GM19463 (cell line): ENCODE measurements around the gene MAN1B1.
"Not testable (repeated sequence)": the region's sequence is repeated elsewhere in the genome, so short reads cannot be mapped to it uniquely, and the experiment has no call there.

Source experiments
- ATAC-seq: cut with Tn5 transposase; IDR thresholded peaks from one replicate; pipeline ENCODE4 v1.9.1; 2021; ENCODE audit warnings: mild to moderate bottlenecking, moderate library complexity; ENCODE audit not compliant: unreplicated experiment

The MAN1B1 gene

GRCh38 chr9:137052293-137052692, 34.5 kb upstream of the MAN1B1 start:
- no peak for ATAC-seq

- ATAC-seq = no peak
Measured at GRCh38 chr9:137052998-137053943, 33.5 kb upstream of the MAN1B1 start.

DNA sequence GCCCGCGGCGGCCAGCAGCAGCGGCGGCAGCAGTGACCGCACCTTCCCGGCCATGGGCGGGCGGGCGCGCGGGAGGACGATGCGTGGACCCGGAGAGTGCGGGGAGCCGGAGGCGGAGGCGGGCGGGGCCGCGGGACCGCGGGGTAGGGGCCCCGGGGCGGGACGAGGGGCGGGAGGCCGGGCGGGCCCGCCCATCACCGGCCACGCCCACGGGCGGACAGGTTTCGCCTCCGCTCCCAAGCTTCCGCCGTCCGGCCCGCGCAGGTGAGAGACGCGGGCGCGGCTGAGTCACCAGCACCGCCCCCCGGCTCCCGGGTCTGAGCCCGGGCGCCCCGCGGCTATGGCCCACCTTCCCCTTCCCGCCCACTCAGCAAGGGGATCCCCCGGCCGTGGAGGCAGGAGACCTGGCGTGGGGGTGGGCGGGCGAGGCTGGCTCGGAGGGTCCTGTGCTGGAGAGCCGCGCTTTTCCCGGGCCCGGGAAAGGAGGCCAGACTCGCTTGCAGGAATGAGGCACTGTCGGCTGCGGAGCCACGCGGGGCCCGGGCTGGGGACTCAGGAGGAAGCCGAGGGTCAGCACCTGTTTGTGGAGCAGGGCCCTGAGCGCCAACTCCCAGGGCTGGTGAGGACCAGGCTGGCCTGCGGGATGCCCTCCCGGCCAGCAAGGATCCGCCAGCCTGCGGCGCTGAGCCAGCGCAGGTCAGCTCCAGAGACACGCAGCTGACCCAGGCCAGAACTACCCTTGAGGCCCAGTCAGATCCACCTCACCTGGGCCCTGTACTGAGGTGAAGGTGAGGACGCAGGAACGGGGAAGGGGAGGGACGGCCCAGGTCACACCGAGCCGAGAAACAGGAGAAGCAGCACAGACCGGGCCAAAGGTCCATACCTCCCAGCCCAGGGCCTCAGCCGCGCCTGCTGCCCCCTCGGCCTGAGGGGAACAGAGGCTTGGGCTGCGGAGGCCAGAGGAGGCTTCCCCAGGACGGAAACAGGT, 32.5 kb upstream of the MAN1B1 start, which contains the start of gene ENTPD2:
ENTPD2 (minus strand) TSS at position 118 of the 988 bp plus-strand sequence; CDS start at position 54, 64 bp downstream.
- ATAC-seq = no peak

DNA sequence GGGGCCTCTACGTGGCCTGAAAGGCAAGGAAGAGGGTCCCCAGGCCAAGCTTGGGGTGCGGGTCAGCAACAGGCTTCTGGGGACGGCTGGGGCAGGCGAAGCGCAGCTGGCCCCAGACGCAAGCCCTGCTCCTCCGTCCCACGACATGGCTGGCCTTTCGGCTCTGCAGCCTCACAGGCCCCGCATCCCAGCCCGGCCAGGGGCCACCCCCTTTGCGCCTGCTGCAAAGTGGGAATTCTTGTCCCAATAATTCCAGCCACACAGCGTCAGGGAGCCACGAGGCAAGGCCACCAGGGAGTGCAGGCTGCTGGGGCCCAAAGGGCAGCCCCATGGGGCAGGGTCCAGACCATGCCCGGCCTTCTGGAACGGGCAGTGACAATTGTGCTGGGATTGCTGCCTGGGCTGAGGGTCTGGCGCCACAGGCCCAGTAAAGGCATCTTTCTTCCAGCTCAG, 31.8 kb upstream of the MAN1B1 start:
- ATAC-seq = no peak

DNA sequence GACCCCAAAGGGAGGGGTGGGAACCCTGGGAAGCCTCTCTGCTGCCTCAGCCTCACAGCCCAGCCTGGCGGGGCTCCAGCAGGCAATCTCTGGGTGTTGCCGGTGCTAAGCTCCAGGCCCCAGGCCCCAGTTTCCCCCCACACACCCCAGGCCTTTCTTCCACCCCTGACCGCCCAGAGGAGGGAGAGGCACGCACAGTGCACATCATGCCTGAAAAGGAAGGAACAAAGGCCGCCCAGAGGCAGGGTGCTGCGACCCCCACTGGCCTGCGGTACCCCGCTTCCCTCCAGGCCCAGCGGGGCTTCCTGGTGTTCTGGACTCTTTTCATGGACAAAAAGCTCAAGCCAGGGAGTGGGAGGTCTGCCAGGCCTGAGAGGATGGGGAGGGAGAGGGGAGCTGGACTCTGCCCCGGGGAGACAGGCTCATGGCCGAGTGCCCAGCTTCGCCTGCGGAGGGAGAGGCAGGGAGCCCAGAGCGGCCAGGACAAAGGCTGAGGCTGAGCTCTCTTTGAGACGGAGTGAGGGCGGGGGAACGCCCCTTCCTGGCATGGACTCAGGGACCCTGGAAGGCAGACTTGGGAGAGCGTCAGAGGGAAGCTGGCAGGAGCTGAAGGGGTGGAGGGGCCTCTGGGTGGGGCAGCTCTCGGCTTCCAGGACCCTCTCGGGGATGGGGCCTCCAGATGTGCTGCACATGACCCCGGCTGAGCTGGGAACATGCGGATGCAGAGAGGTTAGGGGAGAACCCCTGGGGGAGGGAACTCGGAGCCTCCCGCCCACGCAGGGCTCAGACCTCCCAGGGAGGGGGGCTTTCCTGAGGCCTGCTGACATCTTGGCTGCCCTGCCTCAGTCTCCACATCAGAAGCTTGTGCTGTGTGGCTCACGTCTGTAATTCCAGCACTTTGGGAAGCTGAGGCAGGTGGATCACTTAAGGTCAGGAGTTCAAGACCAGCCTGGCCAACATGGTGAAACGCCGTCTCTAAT, 31.1 kb upstream of the MAN1B1 start:
- ATAC-seq = no peak

DNA sequence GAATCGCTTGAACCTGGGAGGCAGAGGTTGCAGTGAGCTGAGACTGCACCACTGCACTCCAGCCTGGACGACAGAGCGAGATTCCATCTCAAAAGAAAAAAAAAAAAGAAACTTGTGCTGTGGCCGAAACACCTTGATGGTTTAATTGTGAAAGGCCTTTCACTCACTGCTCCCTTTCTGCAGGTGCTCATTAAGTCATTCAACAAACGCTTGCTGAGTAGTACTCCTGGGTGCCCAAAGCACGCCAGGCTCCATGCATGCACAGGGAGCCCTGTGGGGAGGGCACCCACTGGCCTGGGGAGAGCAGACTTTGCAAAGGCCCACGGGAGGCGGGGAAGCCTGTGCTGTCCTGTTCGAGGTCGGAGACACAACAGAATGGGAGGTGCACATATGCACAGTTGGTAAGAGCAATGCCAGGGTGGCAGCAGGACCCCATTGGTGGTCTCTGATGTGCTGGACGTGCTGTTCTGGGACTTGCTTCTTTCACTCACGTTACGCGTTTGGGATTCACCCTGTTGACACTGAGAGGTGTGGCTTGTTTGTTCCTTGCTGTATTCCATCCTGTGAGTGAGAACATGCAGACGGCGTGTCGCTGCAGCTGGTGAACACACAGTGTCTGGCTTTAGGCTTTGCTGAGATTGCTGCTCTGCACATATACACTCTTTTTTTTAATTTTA, 29.9 kb upstream of the MAN1B1 start:
- ATAC-seq = no peak

DNA sequence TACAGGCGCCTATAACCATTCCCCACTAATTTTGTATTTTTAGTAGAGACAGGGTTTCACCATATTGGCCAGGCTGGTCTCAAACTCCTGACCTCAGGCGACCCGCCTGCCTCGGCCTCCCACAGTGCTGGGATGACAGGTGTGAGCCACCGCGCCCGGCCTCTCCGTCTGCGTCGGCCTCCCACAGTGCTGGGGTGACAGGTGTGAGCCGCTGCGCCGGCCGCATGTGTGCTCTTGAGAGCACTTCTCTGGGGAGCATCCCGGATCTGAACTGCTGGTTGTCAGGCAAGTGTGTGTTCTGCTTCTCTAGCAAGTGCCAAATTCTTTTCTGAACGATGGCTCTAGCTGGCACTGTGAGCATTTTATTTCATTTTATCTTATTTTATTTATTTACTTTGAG, 29.2 kb upstream of the MAN1B1 start:
- no peak for ATAC-seq

DNA sequence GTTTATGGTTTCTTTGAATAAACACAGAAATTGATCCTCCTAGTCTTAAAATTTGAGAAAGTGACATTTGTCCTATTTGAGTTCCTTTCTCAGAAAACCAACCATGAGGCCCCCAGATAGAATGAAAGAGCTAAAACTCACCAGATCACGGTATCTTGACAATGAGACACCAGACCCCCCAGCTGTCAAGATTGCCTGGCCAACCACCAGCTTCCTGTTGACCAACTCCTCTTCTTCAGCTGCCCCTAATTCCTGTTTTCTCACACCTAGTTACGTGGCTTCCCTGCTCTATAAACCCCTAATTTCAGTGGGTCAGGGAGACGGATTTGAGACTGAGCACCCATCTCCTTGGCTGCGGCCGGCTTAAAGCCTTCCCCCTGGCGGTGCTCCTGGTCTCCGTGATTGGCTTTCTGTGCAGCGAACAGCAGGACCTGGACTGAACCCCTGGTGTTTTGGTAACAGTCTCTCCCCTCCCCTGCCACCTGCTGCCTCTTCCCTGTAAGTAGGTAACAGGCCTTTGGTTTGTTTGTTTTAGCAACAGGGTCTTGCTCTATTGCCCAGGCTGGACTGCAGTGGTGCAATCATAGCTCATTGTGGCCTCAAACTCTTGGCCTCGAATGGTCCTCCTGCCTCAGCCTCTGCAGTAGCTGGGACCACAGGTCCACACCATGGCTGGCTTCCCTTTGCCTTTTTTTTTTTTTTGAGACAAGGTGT, 28.1 kb upstream of the MAN1B1 start:
- no peak for ATAC-seq

GRCh38 chr9:137062384-137062783, 24.4 kb upstream of the MAN1B1 start:
- ATAC-seq = no peak

GRCh38 chr9:137062798-137063197, 24.0 kb upstream of the MAN1B1 start:
- ATAC-seq = not testable (repeated sequence)

- no peak for ATAC-seq
Measured at GRCh38 chr9:137063311-137064026, 23.3 kb upstream of the MAN1B1 start.

- ATAC-seq = no peak
Measured at GRCh38 chr9:137064027-137064879, 22.5 kb upstream of the MAN1B1 start.

DNA sequence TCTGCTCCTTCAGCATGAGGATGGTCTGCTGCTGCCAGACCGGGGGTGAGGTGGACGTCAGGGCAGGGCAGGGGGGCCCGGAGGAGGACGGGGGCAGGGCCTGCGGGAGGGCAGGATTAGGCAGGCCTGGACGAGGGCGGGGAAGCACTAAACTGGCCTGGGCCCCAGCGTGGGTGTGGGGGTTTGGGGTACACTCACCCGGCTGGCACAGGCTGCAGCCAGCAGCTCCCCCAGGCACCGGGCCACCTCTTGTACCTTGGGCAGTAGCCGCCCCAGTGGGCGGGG, 22.0 kb upstream of the MAN1B1 start:
- no peak for ATAC-seq

- ATAC-seq = no peak
Measured at GRCh38 chr9:137065336-137065967, 21.3 kb upstream of the MAN1B1 start.

- no peak for ATAC-seq
Measured at GRCh38 chr9:137066096-137066861, 20.5 kb upstream of the MAN1B1 start.

- ATAC-seq = no peak
Measured at GRCh38 chr9:137067860-137068538, 18.8 kb upstream of the MAN1B1 start.
